Esophagus squamous epithelium (tissue), 5 donors: ENCODE data around the gene GPC6. TPM values are rescaled to one million over a fixed set of nuclear protein-coding genes. Genes with fewer than 3 reads are reported as not detected.

ENCODE experiments used
- DNase-seq: peaks from one replicate; lab custom pipeline; 2025; lab: John Stamatoyannopoulos, UW
- H3K27ac ChIP-seq, 4 donors: fragments of 200-600 bp; sonication (generic); one replicate each; pipeline ENCODE4 v1.5.1; 2016 to 2019; ENCODE audit warnings: mild to moderate bottlenecking in 1 of 4
- H3K27me3 ChIP-seq, 4 donors: fragments of 200-600 bp; sonication (generic); 1 replicate in 3 of 4; 2 replicates in 1 of 4; pipeline versions ENCODE4 v1.5.1 to v1.6.0; 2017 to 2021; ENCODE audit warnings: antibody characterized with exemption in 1 of 4
- H3K36me3 ChIP-seq, 3 donors: fragments of 200-600 bp; sonication (generic); one replicate each; pipeline ENCODE4 v1.5.1; 2016 to 2019
- H3K4me1 ChIP-seq, 3 donors: fragments of 200-600 bp; sonication (generic); one replicate each; pipeline ENCODE4 v1.5.1; 2017 to 2019
- H3K4me3 ChIP-seq, 4 donors: fragments of 200-600 bp; sonication (generic); 1 replicate in 3 of 4; 2 replicates in 1 of 4; pipeline ENCODE4 v1.5.1; 2016 to 2019; ENCODE audit warnings: mild to moderate bottlenecking in 2 of 4, moderate library complexity in 1 of 4
- H3K9me3 ChIP-seq, 3 donors: fragments of 200-600 bp; sonication (generic); one replicate each; pipeline ENCODE4 v1.5.1; 2016 to 2019
- POLR2A ChIP-seq, 4 donors: fragments of 450-650 bp; IDR thresholded peaks; one replicate each; pipeline ENCODE4 v1.6.1; 2017; ENCODE audit warnings: antibody characterized with exemption in 4 of 4, mild to moderate bottlenecking in 4 of 4, moderate library complexity in 3 of 4
- WGBS, 2 donors: methylation state at CpG; one replicate each; pipeline ENCODE4 v1.1.5; 2018; 5-methylcytosine and 5-hydroxymethylcytosine counted together
- intact Hi-C: fragments of 100-400 bp; cut with DNase I; formaldehyde crosslinking; loops from one replicate; pipeline ENCODE4 v1.15.0; 2022
- total RNA-seq, 4 donors: library from RNA; depleted of rRNA; stranded (reverse); fragments of >200 nt; gene quantifications; one replicate each; pipeline ENCODE4 v1.1.0, GENCODE V29; 2016
- TF ChIP-seq, protein P1 (sequence below), 6 experiments: fragments of 450-650 bp in 4 of 6; fragments of 200-600 bp in 2 of 6; sonication (generic) in 2 of 6; IDR thresholded peaks; one replicate each; pipeline ENCODE4 v1.5.1; 2016 to 2019; ENCODE audit warnings: antibody characterized with exemption in 6 of 6, mild to moderate bottlenecking in 4 of 6, moderate library complexity in 4 of 6
- donor health status: DM: yes; HTN: yes; CAD: no.

The GPC6 gene
- total RNA-seq, 4 donors from 2014 or later: 0.57 to 8.6 (median 2.6) TPM

- TF ChIP-seq, protein P1, sequence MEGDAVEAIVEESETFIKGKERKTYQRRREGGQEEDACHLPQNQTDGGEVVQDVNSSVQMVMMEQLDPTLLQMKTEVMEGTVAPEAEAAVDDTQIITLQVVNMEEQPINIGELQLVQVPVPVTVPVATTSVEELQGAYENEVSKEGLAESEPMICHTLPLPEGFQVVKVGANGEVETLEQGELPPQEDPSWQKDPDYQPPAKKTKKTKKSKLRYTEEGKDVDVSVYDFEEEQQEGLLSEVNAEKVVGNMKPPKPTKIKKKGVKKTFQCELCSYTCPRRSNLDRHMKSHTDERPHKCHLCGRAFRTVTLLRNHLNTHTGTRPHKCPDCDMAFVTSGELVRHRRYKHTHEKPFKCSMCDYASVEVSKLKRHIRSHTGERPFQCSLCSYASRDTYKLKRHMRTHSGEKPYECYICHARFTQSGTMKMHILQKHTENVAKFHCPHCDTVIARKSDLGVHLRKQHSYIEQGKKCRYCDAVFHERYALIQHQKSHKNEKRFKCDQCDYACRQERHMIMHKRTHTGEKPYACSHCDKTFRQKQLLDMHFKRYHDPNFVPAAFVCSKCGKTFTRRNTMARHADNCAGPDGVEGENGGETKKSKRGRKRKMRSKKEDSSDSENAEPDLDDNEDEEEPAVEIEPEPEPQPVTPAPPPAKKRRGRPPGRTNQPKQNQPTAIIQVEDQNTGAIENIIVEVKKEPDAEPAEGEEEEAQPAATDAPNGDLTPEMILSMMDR (IDR thresholded peaks at IDR 0.05): no peak
- TF ChIP-seq POLR2A (IDR thresholded peaks at IDR 0.05): no peak
- no peak overlapping the region for H3K27ac ChIP-seq
- H3K27me3 ChIP-seq: no peaks in the 10 kb centered on the region
- no peak overlapping the region for H3K4me3 ChIP-seq
- intact Hi-C loops: no loop called here
- DNase-seq: no peak
- no peaks in the 10 kb centered on the region for H3K36me3 ChIP-seq
- H3K4me1 ChIP-seq: no peaks in the 10 kb centered on the region
- no peaks in the 10 kb centered on the region for H3K9me3 ChIP-seq
Observed at GRCh38 chr13:94254737-94255136, 1028.1 kb downstream of the GPC6 start.

DNA sequence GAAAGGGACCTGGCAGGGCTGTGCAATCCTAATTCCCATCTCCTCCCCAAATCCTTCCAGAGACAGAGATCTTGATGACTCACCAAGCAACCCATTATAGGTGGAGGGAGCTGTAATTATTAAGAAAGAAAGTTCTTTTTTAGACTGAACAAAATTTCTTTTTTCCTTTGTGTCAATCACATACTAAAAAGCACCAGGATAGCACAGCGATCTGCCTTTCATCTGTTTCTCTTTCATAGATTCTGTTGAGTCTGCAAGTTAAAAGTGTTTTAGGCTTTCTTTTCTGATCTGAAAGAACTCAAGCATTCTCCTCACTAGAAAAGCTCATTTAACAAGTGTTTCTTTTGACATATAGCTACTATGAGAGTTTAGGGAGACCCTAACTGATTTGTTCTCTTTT lies 1030.1 kb downstream of the GPC6 start:
- no peak for TF ChIP-seq POLR2A (IDR thresholded peaks at IDR 0.05)
- TF ChIP-seq, protein P1 (IDR thresholded peaks at IDR 0.05): no peak
- no peaks in the 10 kb centered on the region for H3K36me3 ChIP-seq
- no peaks in the 10 kb centered on the region for H3K27me3 ChIP-seq
- H3K27ac ChIP-seq: no peak overlapping the region
- H3K4me3 ChIP-seq: no peak overlapping the region
- H3K9me3 ChIP-seq: no peaks in the 10 kb centered on the region
- 61 to 67% methylated on average over 1 of the region's 1 CpG for WGBS, 2 donors
- intact Hi-C loops: no loop called here
- no peak for DNase-seq
- no peaks in the 10 kb centered on the region for H3K4me1 ChIP-seq

DNA sequence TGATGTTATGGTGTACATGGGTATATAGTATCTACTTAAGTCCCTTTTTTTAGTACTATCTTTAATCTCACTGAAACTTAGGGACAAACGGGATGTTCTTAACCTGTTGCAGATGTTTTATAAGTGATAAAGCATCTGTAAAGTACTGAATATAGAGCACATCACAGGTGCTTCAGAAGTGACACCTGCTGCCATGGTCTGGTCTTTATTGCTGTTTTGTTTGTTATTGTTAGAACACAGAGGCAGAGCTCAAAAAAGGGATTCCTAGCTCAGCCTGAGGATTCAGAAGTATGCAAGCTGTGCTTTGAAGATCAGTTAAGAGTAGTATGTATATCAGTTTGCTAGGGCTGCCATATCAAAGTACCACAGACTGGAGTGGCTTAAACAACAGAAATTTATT lies 1033.4 kb downstream of the GPC6 start:
- intact Hi-C loops: no loop called here
- Histone ChIP-seq H3K4me1 (no peaks in the 10 kb centered on the region), H3K4me3 (no peak overlapping the region), H3K9me3 (no peaks in the 10 kb centered on the region), H3K27ac (no peak overlapping the region), H3K27me3 (no peaks in the 10 kb centered on the region), H3K36me3 (no peaks in the 10 kb centered on the region)
- DNase-seq: no peak
- no peak for TF ChIP-seq POLR2A (IDR thresholded peaks at IDR 0.05)
- TF ChIP-seq, protein P1 (IDR thresholded peaks at IDR 0.05): no peak
- 78 to 85% methylated on average over 1 of the region's 1 CpG for WGBS, 2 donors

DNA sequence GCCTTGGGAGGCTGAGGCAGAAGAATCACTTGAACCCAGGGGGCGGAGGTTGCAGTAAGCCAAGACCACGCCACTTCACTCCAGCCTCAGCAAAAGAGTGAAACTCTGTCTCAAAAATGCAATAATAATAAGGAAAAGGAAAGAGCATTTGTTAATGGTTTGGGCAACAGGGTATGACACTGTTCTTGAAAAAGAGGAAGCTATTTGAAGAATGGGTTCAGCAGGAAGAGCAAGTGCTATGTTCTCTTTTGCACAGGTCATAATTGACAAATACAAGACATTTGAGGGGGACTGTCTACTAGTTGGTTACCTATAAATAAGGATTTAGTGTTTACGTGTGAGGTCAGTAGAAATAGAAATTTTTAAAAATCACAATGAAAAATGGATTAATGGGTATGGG lies 1034.6 kb downstream of the GPC6 start:
- Histone ChIP-seq H3K4me1 (no peaks in the 10 kb centered on the region), H3K27me3 (no peaks in the 10 kb centered on the region), H3K36me3 (no peaks in the 10 kb centered on the region), H3K27ac (no peak overlapping the region), H3K4me3 (no peak overlapping the region), H3K9me3 (no peaks in the 10 kb centered on the region)
- intact Hi-C loops: no loop called here
- TF ChIP-seq, protein P1 (IDR thresholded peaks at IDR 0.05): no peak
- no peak for TF ChIP-seq POLR2A (IDR thresholded peaks at IDR 0.05)
- 88 to 93% methylated on average over 3 of the region's 3 CpGs for WGBS, 2 donors
- DNase-seq: no peak

GRCh38 chr13:94263038-94263437 lies 1036.4 kb downstream of the GPC6 start:
- H3K27me3 ChIP-seq: no peaks in the 10 kb centered on the region
- DNase-seq: no peak
- no peaks in the 10 kb centered on the region for H3K4me1 ChIP-seq
- TF ChIP-seq, protein P1 (IDR thresholded peaks at IDR 0.05): no peak
- TF ChIP-seq POLR2A (IDR thresholded peaks at IDR 0.05): no peak
- intact Hi-C loops: no loop called here
- no peak overlapping the region for H3K27ac ChIP-seq
- H3K4me3 ChIP-seq: no peak overlapping the region
- no peaks in the 10 kb centered on the region for H3K36me3 ChIP-seq
- 61 to 82% methylated on average over 3 of the region's 3 CpGs for WGBS, 2 donors
- no peaks in the 10 kb centered on the region for H3K9me3 ChIP-seq
